NB4 (cell line): ENCODE measurements around the gene SEL1L.

Experiments
- DNase-seq: peaks from one replicate; pipeline ENCODE4 v3.0.0; 2010; ENCODE audit warnings: low read depth
- H3K4me3 ChIP-seq: one replicate; pipeline ENCODE4 v1.5.1; 2011; ENCODE audit warnings: mild to moderate bottlenecking, low read depth, low read length, moderate library complexity
- CTCF ChIP-seq: IDR thresholded peaks from one replicate; pipeline ENCODE4 v1.5.1; 2012; ENCODE audit warnings: low read depth, low read length
- MAX ChIP-seq: IDR thresholded peaks from 2 replicates; pipeline ENCODE4 v1.6.1; 2011; ENCODE audit warnings: low read depth, low read length
- MYC ChIP-seq: IDR thresholded peaks from 2 replicates; pipeline ENCODE4 v1.6.1; 2011; ENCODE audit warnings: low read depth, low read length
- POLR2A ChIP-seq: IDR thresholded peaks from 2 replicates; pipeline ENCODE4 v1.6.1; 2011; ENCODE audit warnings: mild to moderate bottlenecking; ENCODE audit not compliant: insufficient read length; ENCODE audit errors: extremely low read depth

The SEL1L gene

GRCh38 chr14:81423504-81423903 lies 110.1 kb downstream of the SEL1L start:
- H3K4me3 ChIP-seq: no peak overlapping the region
- no peak for DNase-seq
- TF ChIP-seq CTCF: no peak
- TF ChIP-seq MAX: no peak
- no peak for TF ChIP-seq POLR2A
- no peak for TF ChIP-seq MYC
